ENCODE data around the gene RGS3. TPM values are rescaled to one million over a fixed set of nuclear protein-coding genes. Genes with fewer than 3 reads are reported as not detected.
A peak's percentile ranks its signal among the peaks of the same experiment; 100 is the strongest.

RGS3 gene
- total RNA-seq, 3 donors from 2014 or later: 65.9 to 83.8 (median 70.7) TPM

DNA sequence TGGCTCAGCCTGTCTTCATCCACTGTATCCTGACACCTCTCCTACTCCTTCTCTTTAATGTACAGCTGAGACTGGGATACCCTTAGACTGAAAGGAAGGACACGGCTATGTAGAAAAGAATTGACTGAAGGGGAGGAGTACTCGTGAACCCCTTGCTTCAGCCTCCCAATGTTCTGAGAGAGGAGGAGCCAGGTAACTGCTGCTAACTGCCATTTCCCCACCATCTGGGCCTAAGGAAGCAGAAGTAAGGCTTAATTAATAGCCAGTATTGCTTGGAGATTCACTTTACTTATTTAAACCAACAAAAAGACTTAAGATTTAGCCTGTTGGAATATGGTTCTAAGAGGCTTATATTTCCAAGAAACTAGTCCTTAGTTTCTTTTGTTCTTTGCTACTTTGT lies 18.8 kb upstream of the RGS3 start:
- no peaks in the 10 kb centered on the region for H3K9me3 ChIP-seq
- ATAC-seq (no peak), DNase-seq (no peak)
- TF ChIP-seq CTCF (IDR thresholded peaks at IDR 0.05): no peak
- intact Hi-C loops (cut with DNase I, micrococcal nuclease): loop anchor here (5.0 kb wide), 2 partner anchors 148 to 213 kb away; no protein-coding TSS in a partner anchor
- H3K36me3 ChIP-seq (ENCODE audit: low read depth): no peaks in the 10 kb centered on the region
- no peaks in the 10 kb centered on the region for H3K4me1 ChIP-seq (ENCODE audit: low read depth)
- H3K4me3 ChIP-seq: no peak overlapping the region

DNA sequence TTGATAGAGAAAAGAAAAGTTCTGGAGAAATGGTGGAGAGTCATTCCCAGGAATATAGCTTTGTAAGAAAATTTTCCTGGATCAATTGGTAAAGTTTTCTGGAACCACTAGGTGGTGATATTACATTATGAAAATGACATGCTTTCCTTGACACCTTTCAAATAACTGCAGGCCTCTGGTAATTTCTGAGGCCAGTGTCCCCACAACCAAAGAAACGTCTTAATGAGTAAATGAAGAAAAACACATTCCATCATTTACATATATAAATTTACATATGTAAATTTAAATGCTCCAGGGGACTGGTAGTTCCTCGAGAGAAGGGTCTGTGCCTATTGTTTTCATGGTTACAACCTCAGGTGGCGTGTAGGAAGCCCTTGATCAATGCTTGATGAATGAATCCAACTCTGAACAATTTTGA lies 17.2 kb upstream of the RGS3 start:
- no peaks in the 10 kb centered on the region for H3K4me1 ChIP-seq (ENCODE audit: low read depth)
- H3K36me3 ChIP-seq (ENCODE audit: low read depth): no peaks in the 10 kb centered on the region
- no peak for DNase-seq
- peak; percentile 24 for TF ChIP-seq CTCF (IDR thresholded peaks at IDR 0.05)
- no peak overlapping the region for H3K4me3 ChIP-seq
- no peaks in the 10 kb centered on the region for H3K9me3 ChIP-seq
- ATAC-seq: peak; percentile 55
- intact Hi-C loops (cut with DNase I, micrococcal nuclease): loop anchor here (5.0 kb wide), 2 partner anchors 146 to 211 kb away; no protein-coding TSS in a partner anchor

GRCh38 chr9:113449376-113449775 lies 14.2 kb upstream of the RGS3 start:
- Histone ChIP-seq H3K36me3 (ENCODE audit: low read depth) (no peaks in the 10 kb centered on the region), H3K9me3 (no peaks in the 10 kb centered on the region), H3K4me1 (ENCODE audit: low read depth) (no peaks in the 10 kb centered on the region), H3K4me3 (no peak overlapping the region)
- DNase-seq: no peak
- no peak for TF ChIP-seq CTCF (IDR thresholded peaks at IDR 0.05)
- intact Hi-C loops (cut with DNase I, micrococcal nuclease): loop anchor here (5.0 kb wide), 2 partner anchors 143 to 208 kb away; no protein-coding TSS in a partner anchor
- ATAC-seq: no peak

DNA sequence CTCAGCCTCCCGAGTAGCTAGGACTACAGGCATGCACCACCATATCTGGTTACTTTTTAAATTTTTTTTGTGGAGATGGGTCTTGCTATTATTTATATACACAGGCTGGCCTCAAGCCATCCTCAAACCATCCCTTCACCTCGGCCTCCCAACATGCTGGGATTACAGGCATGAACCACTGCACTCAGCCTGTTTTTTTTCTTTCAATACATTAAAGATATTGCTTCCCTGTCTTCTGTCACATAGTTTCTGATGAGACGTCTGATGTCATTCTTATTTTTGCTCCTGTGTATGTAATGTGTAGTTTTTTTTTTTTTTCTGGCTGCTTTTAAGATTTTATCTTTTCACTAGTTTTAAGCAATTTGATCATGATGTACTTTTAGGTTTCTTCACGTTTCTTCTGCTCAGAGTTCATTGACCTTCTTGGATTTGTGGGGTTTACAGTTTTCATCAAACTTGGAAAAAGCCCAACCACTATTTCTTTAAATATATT lies 11.4 kb upstream of the RGS3 start:
- Histone ChIP-seq H3K4me3 (no peak overlapping the region), H3K36me3 (ENCODE audit: low read depth) (no peaks in the 10 kb centered on the region), H3K9me3 (no peaks in the 10 kb centered on the region), H3K4me1 (ENCODE audit: low read depth) (no peaks in the 10 kb centered on the region)
- intact Hi-C loops (cut with DNase I, micrococcal nuclease): no loop called here
- DNase-seq (no peak), ATAC-seq (no peak)
- TF ChIP-seq CTCF (IDR thresholded peaks at IDR 0.05): no peak

GRCh38 chr9:113454914-113455761 lies 8.4 kb upstream of the RGS3 start:
- intact Hi-C loops (cut with DNase I, micrococcal nuclease): no loop called here
- Histone ChIP-seq H3K4me3 (no peak overlapping the region), H3K4me1 (ENCODE audit: low read depth) (no peaks in the 10 kb centered on the region), H3K9me3 (no peaks in the 10 kb centered on the region), H3K36me3 (ENCODE audit: low read depth) (no peaks in the 10 kb centered on the region)
- peak; percentile 56 for ATAC-seq
- TF ChIP-seq CTCF (IDR thresholded peaks at IDR 0.05): no peak
- peak in 1 of 3 donors; percentile 32 for DNase-seq
